Measurements from ENCODE around the gene ZP1.

The ZP1 gene

DNA sequence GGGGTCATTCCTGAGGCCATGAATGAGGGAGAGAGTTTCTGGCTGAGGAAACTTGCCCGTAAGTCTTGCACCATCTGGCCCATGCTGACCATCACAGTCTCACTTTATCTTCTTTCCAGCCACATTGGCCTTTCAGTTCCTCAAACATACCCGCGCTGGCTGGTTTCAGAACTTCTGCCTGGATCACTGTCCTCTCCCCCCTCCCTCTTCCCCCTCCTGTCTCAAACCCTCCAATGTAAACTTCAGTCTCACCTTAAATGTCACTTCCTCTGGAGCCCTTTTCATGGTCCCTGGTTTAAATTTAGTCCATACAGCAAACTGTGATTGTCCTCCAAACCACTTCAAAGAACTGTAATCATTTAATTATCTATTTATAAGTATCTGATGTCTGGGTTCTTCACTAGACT, 42.9 kb downstream of the ZP1 start:
- no peak for DNase-seq (ENCODE audit: low read depth)

DNA sequence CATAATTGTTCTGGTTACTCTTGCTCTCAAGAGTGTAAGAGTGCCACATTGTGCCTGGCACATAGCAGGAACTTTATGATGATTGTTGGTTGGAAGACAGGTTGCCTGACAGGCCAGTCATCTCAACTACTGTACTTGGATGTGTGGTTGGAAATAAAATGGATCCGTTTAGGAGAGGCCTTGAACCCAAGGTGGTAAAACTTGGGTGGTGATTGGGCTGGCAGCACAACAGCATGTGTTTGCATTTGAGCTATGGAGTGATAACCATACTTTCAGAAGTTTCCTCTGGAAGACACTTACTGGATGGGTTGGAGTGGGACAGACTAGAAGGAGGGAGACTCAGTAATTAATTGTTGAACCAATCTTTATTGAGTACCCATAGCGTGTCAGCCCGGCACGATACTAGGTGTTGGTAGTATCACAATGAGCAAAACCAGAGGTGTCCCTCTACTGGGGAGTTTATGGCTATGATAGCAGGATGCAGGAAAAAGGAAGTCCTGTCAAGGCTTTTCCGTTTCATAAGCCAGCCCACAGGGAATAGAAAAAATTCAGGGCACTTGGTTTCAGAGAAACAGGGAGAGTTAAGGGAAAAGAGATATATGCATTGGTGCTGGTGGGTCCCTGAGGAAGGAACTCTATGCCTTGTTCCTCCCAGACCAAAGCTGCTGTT, 43.5 kb downstream of the ZP1 start:
- DNase-seq (ENCODE audit: low read depth) = no peak

DNA sequence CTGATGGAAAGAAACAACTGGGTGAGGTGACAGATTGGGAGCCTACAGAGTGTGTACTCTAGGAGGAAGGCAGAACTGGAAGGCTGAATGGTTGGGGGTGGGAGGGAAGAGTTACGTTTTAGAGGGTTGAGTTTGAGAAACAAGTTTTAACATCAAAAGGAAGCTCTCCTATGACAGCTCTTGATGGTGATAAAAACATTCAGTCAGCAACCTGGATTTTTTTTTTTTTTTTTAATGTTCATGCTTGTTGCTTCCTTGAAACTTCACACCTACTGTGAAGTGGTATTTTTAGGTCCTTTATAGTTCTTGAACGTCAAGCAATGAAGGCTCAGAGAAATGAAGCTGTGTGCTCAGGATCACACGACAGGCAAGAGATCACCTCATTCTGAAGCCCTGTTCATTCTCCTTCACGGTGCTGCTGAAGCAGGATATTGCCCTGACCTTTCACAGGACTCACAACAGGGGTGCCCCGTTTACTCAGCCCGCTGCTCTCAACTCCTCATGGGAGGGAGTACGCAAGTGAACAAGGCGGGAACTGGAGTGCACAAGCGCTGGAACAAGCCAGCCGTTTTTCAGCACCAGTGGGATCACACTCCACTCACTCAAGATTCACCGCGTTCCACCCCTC, 45.0 kb downstream of the ZP1 start:
- no peak for DNase-seq (ENCODE audit: low read depth)

DNA sequence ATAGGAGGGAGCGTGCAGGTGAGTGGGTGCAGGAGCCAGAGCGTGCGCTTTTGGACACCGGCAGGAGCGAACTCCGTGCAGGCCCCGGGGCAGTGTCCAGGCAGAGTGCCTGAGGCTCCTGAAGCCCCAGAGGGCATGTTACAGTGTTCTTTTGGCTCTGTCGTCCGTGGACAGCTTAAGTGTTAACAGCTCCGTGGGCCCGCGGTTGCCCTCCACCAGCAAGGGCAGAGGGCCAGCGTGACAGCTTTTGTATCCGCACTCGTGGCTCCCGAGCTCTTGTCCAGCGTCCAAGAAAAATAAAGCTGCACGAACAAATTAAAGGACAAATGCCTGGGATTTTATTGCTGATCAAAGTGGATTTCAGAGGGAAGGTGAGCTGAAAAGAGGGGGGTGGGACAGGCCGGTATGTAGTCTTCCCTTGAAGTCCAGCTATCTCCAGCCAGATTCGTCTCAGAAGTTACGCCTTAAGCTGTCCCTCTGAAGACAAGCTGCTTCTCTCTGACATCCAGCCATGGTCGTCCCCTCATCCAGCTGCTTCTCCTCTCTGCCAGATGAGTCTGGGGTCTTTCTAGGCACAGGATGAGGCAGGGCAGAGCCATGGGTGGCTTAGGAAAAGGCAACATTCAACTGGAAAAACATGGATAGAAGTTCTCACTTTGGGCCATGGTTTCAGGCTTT, 45.6 kb downstream of the ZP1 start:
- DNase-seq (ENCODE audit: low read depth) = no peak

DNA sequence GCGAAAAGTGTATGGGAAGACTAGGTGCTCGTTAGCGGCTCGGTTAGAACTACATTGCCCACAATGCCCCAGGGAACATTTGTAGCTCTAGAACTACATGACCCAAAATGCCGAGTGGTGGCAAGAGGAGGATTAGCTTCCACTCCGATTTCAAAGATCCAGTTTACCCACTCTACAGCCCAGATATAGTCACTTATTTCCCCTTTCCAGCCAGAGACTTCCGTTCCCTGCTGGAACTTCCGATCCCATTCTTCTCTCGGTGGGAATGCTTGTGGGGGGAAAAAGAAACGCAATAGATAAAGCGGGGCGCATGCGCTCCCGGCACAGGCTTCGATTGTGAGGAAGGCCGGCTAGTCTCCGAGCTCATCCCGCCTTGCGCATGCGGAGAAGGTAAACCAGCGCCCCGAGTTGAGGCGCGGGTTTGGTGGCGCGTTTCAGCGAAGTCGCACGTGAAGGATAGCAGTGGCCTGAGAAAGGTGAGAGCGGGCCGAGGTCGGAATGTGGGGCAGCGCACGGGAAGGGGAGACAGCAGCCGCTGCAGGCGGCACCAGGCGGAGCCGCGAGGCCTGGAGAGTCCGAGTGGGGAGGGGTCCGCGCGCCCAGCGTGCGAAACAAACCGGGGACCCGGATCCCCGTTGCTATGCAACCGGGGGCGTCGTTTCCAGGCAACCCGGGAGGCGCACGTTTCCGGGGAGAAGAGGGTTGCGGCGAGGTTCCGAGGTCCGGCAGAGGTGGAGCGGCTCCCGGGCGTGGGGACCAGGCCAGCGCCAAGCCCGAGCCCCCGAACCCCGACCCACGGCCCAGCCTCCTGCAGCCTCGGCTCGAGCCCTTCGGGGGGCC, 46.7 kb downstream of the ZP1 start, which contains the start of gene TMEM109:
Gene TMEM109 (plus strand): TSS at position 366 of the 840 bp plus-strand sequence. CDS start 5,536 bp downstream, outside the sequence.
- DNase-seq (ENCODE audit: low read depth) = peak; percentile 77

DNA sequence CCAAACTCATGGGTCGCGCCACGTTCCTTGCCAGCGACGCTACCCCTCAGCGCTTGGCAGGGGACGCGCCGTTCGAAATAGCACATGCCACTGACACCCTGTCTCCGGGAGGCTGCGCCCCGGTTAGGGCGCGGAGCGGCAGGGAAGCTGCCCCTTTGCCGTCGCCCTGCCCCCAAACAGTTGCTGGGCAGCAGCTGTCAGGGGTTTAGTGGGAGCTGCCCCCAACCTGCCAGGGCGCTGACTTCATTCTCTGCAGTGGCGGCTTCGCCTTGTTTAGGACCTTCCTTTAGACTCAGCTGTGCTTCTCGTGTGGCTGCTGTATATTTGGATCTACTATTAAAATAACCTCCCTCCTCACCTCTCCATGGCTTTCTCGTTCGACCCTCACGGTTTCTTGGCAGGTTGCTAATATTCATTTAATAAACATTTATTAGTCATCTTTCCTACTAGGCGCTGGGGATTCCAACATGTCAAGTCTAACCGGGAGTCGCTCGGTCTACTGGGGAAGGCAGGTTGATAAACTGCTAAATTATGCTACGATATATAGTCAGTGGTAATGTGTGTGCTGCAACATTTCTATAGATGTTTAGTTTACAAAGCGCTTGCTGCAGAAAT, 47.4 kb downstream of the ZP1 start:
- no peak for DNase-seq (ENCODE audit: low read depth)

DNA sequence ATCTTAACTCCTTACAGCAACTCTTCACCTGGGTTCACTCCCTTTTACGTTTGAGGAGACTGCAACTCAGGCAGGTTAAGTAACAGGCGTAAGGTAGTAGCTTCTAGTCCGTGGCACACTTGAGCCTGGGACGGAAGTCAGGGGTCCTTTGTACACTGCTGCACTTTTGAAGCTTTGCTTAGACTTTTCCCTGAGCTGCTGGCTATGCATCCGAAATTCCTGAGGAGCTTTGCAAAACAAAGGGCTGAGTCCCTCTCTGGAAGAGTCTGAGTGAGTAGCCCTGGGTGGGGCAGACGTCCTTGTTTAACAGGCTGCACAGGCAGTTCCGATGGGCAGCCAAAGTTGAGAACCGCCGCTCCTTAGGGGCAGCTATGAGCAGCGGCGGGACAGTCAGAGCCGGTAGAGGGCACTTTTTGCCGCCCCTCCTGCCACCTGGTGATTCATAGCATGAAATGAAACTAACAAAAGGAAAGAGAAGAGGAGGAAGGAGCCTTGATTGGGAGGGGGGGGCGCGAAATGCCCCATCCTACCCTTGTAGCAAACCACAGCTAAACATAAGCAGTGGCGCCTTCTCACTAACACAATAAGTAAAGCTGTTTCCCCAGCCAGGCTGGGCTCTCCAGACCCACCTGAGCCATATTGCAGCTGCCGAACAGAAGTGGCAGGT, 48.0 kb downstream of the ZP1 start:
- peak; percentile 38 for DNase-seq (ENCODE audit: low read depth)

DNA sequence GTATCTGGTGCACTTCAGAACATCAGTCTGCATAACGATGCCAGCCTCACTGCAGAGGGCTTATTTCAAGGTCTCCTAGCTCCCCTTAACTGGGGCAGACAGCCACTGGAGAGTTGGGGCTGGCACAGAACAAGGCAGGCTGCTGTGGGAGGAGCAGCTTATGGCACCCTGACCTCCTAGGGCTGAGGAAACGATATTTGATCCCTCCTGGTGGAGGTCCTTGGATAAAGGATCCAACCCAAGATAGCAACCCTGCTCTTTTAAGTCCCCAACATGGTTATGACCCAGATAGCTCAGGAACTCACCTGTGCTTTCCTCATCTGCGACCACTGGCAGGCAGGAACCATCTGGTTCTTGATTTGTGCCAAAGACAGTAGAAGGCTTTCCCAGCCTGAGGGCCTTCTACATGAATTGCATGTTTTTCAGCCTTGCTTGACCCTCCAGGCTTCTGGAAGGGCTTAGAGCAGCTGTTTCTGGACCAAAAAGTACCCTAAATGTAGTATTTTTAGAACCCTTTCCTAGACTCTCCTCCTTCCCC, 49.4 kb downstream of the ZP1 start:
- no peak for DNase-seq (ENCODE audit: low read depth)

DNA sequence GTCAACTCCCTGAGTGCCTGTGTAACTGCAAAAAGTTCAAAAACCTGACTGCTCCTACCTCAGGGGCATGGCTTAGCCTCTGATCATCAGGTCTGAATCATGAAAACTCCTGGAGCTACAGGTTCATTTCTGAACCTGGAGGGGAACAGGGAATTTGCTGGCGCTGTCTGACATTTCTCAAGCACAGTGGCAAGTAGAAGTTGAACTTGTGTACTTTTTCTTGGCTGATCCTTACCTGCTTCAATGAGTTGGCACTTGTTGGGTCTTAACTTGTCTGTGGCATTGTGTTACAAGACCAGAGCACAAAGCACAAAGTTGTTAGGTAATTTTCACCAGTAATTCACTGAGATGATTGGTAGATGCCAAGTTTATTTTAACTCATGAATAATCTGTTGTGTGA, 49.9 kb downstream of the ZP1 start:
- DNase-seq (ENCODE audit: low read depth) = no peak

DNA sequence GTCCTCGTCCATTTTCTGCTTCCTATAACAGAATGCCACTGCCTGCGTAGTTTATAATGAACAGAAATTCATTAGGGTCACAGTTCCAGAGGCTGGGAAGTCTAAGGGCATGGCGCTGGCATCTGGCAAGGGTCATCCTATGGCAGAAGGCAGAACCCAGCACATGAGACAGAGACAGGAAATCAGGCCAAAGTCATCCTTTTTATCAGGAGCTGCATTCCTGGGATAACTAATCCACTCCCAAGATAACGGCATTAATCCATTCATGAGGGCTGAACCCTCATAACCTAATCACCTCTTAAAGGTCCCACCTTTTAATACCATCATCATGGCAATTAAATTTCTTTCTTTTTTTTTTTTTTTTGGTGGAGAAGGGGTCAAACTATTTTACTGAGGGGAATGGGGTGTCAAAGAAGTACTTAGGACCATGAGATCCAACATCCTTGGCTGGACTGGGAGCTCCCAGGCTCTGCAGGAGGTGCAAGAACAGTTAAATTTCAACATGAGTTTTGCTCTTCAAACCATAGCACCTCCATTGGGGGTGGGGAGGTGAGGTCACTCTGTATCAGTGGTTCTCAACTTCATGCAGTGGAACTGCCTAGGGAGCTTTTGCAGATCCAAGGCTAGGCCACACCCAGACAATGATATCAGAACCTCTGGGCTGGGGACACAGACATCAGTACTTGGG, 51.1 kb downstream of the ZP1 start:
- no peak for DNase-seq (ENCODE audit: low read depth)

DNA sequence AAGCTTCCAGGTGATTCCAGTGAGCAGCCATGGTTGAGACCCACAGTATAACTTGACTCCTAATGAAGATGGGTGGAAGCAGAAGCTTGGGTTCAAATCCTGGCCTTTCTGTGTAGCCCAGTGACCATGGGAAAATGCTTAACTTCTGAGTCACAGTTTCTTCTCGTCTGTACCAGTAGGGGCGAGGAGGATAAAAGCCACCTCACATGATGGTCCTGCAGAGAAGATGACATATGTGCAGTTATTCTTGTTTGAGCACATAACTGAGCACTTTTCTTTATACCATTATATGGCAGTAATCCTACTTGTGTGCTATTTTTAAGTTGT, 51.6 kb downstream of the ZP1 start:
- no peak for DNase-seq (ENCODE audit: low read depth)

DNA sequence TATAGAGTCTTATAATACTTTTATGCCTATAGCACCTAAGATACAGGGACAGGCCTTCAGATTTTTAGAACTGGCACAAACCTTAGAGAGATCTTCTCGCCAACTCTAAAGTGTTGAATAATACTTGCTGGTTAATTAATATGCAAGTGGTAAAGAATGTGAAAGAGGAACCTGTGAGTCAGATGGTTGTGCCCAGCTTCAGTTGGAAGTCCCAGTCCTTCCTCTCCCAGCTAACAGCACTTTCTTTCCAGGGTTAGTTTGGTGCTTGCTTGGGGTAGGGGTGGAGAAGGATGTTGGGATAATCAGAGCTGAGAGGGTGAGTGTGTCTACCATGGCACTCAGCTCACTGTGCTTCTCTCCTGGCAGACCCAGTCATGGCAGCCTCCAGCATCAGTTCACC, 52.0 kb downstream of the ZP1 start:
- DNase-seq (ENCODE audit: low read depth) = no peak

DNA sequence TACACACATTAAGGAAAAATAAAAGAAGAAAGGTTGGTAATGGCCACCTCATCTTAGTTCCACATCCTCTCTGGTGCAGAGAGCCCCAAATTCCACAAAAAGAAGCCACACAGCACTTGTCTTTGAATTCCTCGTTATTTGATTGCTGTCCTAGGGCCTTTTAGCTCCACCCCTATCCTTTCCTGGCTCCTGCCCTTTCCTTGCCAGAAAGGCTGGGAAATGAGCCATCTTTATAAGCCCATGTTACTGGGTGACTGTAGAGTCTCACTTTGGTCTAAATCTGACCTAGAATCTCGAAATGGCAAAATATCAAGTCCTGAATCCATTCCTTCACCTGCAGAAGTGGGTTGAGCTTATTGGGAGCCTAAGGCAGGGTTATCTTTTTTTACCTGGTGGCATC, 52.6 kb downstream of the ZP1 start:
- DNase-seq (ENCODE audit: low read depth) = no peak

DNA sequence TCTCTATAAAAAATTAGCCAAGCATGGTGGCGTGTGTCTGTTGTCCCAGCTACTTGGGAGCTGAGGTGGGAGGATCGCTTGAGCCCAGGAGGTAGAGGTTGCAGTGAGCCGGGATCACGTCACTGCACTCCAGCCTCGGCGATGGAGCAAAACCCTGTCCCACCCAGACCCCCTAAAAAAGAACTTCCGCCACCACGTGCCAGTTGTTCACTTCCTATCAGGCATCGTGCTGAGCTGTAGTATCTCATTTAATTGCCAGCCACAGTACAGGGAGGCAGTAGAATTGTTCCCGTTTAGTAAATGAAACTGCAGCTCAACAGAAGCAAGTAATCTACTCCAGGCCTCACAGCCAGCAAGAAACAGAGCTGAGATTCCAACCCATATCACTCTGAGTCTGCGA, 53.9 kb downstream of the ZP1 start:
- DNase-seq (ENCODE audit: low read depth) = no peak

DNA sequence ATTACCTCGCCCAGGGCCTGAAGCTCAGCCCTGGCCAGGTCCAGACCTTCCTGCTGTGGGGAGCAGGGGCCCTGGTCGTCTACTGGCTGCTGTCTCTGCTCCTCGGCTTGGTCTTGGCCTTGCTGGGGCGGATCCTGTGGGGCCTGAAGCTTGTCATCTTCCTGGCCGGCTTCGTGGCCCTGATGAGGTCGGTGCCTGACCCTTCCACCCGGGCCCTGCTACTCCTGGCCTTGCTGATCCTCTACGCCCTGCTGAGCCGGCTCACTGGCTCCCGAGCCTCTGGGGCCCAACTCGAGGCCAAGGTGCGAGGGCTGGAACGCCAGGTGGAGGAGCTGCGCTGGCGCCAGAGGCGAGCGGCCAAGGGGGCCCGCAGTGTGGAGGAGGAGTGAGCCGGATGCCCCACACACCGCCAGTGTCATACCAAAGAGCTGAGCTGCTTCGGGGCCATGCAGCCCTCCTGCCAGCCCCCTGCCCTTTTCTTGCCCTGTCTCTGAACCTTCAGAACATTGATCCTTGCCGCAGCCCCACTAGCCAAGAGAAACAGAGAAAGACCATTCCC, 54.5 kb downstream of the ZP1 start:
- no peak for DNase-seq (ENCODE audit: low read depth)

DNA sequence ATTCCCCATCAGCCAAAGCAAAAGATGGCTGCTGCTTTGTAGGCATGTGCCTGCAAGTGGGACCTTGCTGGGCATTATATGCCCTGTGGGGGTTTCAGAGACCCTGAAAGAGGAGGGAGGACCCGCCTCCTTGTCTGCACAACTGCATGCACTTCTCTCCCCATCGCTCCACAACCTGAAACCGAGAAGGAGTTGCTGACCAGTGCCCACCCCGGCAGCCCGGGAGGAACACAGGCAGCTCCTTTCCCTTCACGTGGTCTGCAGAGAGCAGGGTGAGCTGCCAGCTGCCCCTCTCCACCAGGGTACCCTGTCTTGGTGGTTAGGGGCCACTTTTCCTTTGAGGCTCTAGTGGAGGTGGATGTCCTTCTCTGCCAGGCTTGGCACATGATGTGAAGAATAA, 55.6 kb downstream of the ZP1 start:
- no peak for DNase-seq (ENCODE audit: low read depth)

DNA sequence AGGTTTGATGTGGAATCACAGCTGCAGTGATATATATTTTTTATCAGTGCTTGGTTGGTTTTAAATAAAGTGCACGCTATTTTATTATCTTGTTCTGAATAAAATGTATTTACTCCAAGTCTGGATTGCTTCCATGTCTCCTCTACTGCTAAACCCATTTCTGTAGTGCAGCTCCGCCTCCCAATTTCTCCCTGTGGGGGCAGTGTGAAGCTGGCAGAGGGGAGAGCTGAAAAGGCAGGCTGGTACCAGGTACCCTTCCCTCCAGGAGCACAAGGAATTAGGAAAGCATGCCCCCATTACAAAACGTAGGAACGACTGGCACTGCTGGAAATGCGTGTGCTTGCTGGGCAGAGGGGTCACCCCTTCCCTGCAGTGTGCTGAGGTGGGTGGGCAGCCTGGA, 56.0 kb downstream of the ZP1 start:
- no peak for DNase-seq (ENCODE audit: low read depth)

DNA sequence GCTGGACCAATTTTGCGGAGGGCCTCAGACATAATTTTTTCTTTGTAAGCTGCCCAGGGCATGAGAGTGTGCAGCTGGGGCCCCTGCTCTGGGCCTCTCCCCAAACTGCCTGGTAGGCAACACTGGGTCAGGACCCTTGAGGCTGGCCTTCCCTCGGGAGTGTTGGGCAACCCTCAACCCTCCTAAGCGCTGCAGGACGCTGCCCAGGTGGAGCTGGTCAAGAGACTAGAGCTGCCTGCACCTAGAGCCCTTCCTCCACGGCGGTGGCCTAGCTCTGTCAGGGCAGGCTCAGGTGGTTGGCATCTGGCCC, 56.4 kb downstream of the ZP1 start:
- no peak for DNase-seq (ENCODE audit: low read depth)

DNA sequence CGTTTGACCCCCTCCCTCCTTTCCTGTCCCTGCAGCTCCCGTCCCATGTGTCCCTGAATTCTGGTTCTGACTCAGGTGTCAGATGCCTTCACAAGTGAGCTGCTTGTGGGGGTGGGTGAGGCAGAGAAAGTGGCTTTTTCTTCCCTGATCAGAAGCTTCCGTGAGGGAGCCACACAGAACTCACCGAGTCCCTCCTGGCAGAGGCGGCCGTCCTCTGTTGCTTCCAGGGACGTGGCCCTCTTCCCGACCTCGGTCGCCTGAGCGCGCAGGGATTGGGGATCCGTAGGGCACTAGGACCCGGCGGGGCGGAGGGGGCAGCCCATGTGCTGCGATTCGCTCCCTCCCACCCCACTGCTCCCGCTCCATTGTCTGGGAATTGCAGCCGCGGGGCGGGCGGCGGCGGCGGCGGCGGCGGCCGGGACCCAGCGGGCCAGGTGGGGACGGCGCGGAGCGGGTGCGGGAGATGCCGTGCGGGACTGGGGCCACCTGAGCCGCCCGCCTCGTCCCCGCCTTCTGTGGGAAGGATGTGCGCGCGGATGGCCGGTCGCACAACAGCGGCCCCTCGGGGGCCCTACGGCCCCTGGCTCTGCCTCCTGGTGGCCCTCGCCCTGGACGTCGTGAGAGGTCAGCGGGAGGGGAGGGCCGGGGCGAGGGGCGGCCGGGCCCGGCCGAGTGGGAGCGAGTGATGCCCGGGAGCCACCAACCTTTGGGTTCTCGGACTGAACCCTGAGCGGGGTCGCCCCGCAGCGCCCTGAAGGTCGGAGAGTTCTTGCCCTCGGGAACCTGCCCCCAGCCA, 57.0 kb downstream of the ZP1 start, which contains the start of gene TMEM132A:
Gene TMEM132A (plus strand): TSS at position 351 of the 796 bp plus-strand sequence. CDS start 174 bp downstream, at position 525.
- DNase-seq (ENCODE audit: low read depth) = no peak

Measured in stimulated activated CD8-positive, alpha-beta memory T cell treated with anti-CD3 and anti-CD28 coated beads, Interleukin-15, amount 100 ng/mL, for 1 hour (primary cell).